ENCODE data around the gene ERVFRD-1.

DNA sequence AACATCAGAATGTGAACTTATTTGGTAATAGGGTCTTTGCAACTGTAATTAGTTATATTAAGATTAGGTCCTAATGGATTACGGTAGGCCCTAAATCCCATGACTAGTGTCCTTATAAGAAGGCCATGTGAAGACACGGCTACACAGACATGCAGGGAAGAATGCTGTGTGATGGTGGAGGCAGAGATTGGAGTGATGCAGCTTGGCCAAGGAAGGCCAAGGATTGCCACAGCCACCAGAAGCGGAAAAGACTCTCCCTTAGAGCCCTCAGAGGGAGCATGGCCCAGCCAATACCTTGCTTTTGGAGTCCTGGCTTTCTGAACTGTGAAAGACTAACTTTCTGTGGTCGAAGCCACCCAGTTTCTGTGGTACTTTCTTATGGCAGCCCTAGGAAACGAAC, 27.6 kb downstream of the ERVFRD-1 start:
- TF ChIP-seq, protein P1, sequence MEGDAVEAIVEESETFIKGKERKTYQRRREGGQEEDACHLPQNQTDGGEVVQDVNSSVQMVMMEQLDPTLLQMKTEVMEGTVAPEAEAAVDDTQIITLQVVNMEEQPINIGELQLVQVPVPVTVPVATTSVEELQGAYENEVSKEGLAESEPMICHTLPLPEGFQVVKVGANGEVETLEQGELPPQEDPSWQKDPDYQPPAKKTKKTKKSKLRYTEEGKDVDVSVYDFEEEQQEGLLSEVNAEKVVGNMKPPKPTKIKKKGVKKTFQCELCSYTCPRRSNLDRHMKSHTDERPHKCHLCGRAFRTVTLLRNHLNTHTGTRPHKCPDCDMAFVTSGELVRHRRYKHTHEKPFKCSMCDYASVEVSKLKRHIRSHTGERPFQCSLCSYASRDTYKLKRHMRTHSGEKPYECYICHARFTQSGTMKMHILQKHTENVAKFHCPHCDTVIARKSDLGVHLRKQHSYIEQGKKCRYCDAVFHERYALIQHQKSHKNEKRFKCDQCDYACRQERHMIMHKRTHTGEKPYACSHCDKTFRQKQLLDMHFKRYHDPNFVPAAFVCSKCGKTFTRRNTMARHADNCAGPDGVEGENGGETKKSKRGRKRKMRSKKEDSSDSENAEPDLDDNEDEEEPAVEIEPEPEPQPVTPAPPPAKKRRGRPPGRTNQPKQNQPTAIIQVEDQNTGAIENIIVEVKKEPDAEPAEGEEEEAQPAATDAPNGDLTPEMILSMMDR (conservative IDR thresholded peaks at IDR 0.05; ENCODE audit: low read length) = no peak
- TF ChIP-seq EZH2phosphoT487 (IDR thresholded peaks at IDR 0.05; ENCODE audit: borderline replicate concordance) = no peak

Measured in Loucy (cell line).